GM21381 (cell line): ENCODE measurements around the gene FGG.

Experiments used
- ATAC-seq: cut with Tn5 transposase; IDR thresholded peaks from one replicate; pipeline ENCODE4 v1.9.1; 2021; ENCODE audit warnings: mild to moderate bottlenecking, moderate library complexity; ENCODE audit not compliant: unreplicated experiment

The FGG gene

DNA sequence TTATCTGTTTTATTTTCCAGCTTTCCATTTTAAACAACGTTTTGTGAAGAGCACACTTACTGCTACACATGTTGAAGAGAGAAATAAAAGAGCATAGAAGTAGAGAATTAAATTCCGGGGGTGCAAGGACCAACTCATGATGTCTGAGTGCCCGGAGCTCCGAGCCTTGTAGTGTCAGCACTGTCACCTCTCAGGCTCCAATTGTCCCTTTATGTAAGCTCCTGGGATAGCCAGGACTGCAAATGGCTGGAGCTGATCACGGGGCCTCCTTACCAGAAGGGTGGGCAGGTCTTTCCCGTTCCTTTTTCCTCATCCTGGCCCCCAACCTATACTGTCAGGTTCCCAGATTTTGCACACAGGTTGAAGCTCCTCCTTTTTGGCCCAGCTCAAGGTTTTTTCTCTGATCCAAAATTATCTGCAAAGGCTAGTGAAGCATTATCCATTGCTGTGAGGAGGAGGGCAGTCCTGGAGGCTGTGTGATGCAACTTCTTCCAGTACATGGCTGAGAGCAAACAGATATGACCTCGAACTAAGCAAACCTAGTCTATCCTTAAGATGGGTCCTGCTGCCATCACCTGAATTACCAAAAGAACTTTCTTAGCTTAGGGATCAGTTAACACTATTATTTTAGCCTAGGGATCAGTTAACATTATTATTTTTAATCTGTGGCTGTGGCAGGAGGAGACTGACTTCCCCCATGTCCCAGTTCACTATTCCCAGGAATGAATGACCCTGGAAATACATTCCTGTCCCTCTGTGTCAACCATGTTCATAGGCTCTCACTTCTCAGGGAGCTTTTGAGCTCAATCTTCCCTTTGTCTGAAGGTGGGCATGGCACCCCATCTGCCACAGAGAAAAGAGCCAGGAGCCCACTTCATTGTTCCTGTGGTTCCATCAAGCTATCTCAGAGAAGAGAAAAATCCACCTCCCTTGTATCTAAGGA lies at the start of gene FGG:
Gene FGG (minus strand): TSS at position 185 of the 943 bp plus-strand sequence. CDS start 47 bp downstream, at position 138.
- ATAC-seq, result no peak

DNA sequence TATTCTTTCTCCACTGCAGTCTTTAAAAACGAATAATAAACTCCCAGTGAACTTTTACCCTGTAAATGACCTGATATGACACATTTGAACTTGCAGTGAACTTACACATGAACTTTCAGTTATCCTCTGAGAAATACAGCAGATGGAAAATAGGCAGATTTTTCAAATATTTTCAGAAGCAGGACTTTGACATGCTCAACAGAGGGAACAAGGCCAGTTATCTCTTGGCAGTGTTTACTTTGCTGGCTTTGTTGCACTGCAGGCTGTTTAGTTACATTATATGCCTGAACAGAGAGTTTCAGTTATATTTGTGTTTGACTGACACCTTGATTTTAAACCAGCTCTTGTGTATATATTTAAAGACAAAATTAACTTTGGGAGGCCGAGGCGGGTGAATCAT lies 47.6 kb upstream of the FGG start:
- no peak for ATAC-seq

DNA sequence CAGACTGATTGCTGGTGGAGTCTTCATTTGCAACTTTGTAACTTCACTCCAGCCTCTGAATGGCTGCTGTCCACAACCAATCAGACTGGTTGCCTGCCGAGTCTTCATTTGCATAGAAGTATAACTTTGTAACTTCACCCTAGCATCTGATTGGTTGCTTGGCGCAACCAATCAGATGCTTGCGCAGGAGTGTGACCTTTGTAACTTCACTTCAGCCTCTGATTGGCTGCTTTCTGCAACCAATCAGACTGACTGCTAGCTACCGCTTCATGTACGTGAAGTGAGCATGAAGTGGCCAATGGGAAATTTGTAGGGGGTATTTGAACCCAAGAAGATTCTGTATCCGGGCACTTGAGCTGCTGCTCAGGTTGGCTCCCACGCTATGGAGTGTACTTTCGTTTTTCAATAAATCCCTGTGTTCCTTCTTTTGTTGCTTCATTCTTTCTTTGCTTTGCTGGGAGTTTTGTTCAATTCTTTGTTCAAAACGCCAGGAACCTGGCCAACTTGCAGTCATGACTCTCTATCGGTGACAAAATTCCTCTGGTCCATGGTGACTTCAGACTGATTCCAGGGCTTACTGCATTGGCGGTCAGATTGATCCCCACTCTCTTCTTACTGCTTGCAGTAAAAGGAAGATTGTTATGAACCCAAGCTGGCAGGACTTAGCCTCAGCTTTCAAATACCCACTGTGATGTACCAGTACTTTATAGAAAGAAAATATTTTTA lies 46.4 kb upstream of the FGG start:
- ATAC-seq, result no peak

GRCh38 chr4:154643493-154643892 lies 31.0 kb upstream of the FGG start:
- ATAC-seq, result no peak

DNA sequence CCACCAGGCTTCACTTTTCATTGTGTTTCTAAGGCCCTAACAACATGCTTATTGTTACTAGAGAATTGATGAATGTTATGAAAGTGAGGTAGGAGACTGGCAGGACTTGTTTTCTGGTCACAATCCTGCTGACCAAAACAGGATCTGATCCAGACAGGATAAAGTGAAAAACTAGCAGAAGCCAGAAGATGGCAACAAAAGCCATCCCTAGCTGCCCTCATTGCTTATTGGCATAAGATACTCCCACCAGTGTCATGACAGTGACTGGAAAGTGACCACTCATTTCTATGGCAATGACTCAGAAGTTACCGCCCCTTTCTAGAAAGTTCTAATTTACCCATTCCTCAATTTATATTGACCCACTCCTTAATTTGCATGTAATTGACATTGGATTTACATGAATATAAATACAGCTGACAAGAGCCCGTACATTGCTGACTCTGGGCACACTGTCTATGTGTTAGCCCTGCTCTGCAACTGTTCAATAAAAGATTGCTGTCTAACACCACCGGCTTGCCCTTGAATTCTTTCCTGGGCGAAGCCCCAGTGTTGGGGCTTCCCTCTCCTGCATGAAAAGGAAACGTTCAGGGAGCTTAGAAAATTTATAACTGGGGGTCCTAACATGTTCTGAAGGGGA lies 30.0 kb upstream of the FGG start:
- ATAC-seq, result no peak

DNA sequence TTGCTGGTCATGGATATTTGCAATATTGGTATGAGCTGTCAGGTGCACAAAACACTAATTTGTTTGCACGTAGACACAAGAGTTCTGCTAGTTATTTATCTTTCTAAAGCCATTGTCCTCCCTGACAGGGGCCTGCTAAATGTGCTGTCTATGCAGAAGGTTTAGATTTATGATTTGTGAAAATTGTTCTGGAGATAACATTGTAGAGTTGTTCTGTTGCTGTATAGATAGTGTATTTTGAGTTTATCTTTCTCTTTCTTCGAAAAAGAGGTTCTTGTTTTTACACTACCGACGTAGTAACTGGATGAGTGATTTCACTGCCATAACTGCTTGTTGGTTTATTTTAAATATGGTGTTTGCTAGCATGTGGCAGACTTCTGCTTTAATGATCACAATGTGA lies 28.5 kb upstream of the FGG start:
- ATAC-seq, result no peak

DNA sequence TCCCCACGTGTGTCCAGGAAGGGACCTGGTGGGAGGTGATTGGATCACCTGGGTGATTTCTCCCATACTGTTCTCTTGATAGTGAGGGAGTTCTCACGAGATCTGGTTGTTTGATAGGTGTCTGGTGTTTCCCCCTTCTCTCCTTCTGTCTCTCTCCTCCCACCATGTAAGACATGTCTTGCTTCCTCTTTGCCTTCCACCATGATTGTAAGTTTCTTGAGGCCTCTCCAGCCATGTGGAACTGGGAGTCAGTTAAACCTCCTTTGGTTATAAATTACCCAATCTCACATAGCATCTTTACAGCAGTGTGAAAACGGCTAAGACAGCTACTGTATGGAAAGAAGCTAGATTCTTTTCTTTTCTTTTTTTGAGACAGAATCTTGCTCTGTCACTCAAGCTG lies 21.6 kb upstream of the FGG start:
- ATAC-seq, result no peak

GRCh38 chr4:154631828-154632227 lies 19.4 kb upstream of the FGG start:
- ATAC-seq, result no peak

DNA sequence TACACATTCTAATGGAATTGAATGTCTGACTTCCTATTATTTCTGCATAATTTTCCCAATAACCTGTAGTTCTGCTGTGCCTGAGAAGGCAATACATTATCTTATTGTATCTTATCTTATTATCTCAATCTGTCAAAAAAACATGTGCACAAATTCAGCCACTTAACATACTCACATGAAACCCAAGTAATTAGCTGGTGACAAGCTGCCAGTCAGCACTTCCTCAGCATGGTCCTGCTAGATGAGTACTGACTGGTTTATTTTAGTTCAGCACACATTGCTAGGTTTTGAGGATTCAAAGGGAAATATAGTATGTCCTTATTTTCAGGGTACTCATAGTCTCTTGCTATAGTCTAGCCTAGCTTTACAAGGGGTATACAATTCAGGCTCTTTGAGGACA lies 17.9 kb upstream of the FGG start:
- ATAC-seq, result no peak

GRCh38 chr4:154626793-154627484 lies 14.5 kb upstream of the FGG start:
- peak; percentile 97 for ATAC-seq

GRCh38 chr4:154625971-154626370 lies 13.5 kb upstream of the FGG start:
- no peak for ATAC-seq

GRCh38 chr4:154623995-154624394 lies 11.5 kb upstream of the FGG start:
- no peak for ATAC-seq

- ATAC-seq, result no peak
Measured at GRCh38 chr4:154623436-154623835, 11.0 kb upstream of the FGG start.

GRCh38 chr4:154622598-154622997 lies 10.1 kb upstream of the FGG start:
- peak; percentile 51 for ATAC-seq

- no peak for ATAC-seq
Measured at GRCh38 chr4:154620111-154620510, 7.7 kb upstream of the FGG start.

DNA sequence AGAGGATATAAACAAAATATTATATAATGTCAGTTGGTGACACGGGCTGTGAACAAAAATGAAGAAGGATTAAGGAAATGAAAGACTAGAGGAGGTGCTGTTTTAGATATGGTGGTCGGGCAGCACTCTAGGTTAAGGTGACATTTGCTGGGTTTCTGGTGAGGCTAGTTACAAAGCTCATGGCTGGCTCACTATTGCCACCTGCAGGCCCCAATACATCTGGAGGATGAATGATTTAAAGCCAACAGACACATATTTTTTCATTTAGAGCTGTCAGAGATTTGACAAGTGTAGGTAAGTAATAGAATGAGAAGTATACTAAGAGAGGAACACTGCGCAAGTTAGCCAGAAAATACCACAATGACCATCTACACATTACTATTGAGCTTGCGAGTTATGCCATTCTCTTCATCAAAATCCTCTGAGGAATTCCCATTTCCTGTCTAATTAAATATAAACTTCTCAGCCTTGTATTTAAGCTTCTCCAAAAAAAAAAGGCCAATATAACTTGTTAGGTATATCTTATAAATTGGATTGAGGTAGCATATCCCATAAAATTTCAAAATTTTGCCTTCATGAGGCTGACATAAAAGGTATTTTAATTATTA lies 6.4 kb upstream of the FGG start:
- ATAC-seq, result peak; percentile 67

DNA sequence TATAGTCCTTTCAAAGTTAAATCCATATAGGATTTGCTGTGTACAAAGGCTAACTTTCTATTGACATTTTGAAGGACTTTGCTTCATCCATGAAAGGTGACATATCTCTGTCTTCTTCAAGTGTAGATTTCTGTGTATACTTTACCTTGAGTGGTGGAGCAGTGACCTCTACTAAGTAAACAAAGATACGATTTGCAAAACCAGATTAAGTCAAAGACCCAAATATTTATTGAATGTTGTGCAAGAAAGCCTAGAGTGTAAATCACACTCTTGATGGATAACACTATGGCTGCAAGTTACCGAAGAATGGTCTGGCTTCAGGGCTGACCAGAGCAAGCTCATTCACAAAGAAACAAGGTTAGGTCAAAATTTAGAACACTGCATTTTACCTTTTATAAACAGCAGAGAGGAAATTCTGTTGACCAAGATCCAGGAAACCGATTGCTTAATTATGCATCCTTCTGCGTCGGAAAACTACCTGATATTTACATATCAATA lies 5.4 kb upstream of the FGG start:
- no peak for ATAC-seq

DNA sequence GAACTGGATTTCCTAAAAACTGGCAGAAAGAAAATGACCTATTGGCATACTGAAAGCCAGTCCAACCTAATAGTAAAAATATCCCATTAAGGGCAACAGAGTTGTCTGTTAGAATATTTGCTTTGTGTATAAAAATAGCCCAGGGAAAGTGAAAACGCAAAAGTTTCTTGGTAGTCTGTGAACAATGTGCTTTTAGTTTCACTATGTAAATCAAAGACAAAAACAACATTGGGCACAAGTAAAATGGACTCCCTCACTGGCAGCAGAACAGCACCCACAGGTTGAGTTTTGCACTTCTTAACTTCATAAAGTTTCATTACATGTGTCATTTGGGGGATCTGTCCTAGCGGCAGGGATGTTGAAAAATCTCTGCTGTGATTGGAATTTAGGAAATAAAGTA lies 4.3 kb upstream of the FGG start:
- peak; percentile 93 for ATAC-seq

GRCh38 chr4:154616287-154616686 lies 3.8 kb upstream of the FGG start:
- ATAC-seq, result peak; percentile 9

GRCh38 chr4:154615211-154615610 lies 2.8 kb upstream of the FGG start:
- ATAC-seq, result no peak
